OCI-LY3 (cell line): ENCODE data around the gene EFNA2.

Experiments
- H2AFZ ChIP-seq: fragments of 200-600, 300-600 bp; shearing (Covaris generic); 2 replicates; pipeline ENCODE4 v1.6.0; 2014; ENCODE audit warnings: antibody characterized with exemption, low read depth, low read length
- H3K27ac ChIP-seq: fragments of 200-600, 300-600 bp; sonication (generic); 2 replicates; pipeline ENCODE4 v1.5.1; 2014; ENCODE audit warnings: mild to moderate bottlenecking, low read length, moderate library complexity, mixed read lengths
- H3K27me3 ChIP-seq: fragments of 200-600, 300-600 bp; sonication (generic); 2 replicates; pipeline ENCODE4 v1.6.1; 2014; ENCODE audit warnings: low read depth, low read length, mixed read lengths
- H3K36me3 ChIP-seq: fragments of 200-600, 300-600 bp; sonication (generic); replicated peaks from 2 replicates; pipeline ENCODE3; 2014; ENCODE audit warnings: low read depth, low read length, mixed read lengths
- H3K4me1 ChIP-seq: fragments of 300-600, 200-600 bp; sonication (generic); 2 replicates; pipeline ENCODE4 v1.6.1; 2014; ENCODE audit warnings: low read length, mixed read lengths
- H3K4me2 ChIP-seq: fragments of 200-600, 300-600 bp; sonication (generic); 2 replicates; pipeline ENCODE4 v1.6.1; 2014; ENCODE audit warnings: low read length, mixed read lengths
- H3K4me3 ChIP-seq: fragments of 300-600, 200-600 bp; sonication (generic); 2 replicates; pipeline ENCODE4 v1.5.1; 2014; ENCODE audit warnings: antibody characterized with exemption, mild to moderate bottlenecking, low read length, moderate library complexity
- H3K79me2 ChIP-seq: fragments of 300-600, 200-600 bp; shearing (Covaris generic); 2 replicates; pipeline ENCODE4 v1.6.1; 2014; ENCODE audit warnings: mild to moderate bottlenecking, low read length, mixed read lengths
- H3K9ac ChIP-seq: fragments of 300-600, 200-600 bp; shearing (Covaris generic); 2 replicates; pipeline ENCODE4 v1.6.0; 2014; ENCODE audit warnings: mild to moderate bottlenecking, low read length, moderate library complexity
- H3K9me3 ChIP-seq: fragments of 200-600, 300-600 bp; shearing (Covaris generic); 2 replicates; pipeline ENCODE4 v1.6.1; 2014; ENCODE audit warnings: low read length, mixed read lengths; ENCODE audit not compliant: insufficient read depth
- H4K20me1 ChIP-seq: fragments of 200-600, 300-600 bp; sonication (generic); 2 replicates; pipeline ENCODE4 v1.6.1; 2016; ENCODE audit warnings: low read length, mixed read lengths; ENCODE audit not compliant: insufficient read depth
- EZH2phosphoT487 ChIP-seq: fragments of 200-600 bp; shearing (Covaris generic); IDR thresholded peaks from 2 replicates; pipeline ENCODE4 v1.6.1; 2018; ENCODE audit warnings: antibody characterized with exemption, mixed run types, low read depth
- TF ChIP-seq, protein P1 (sequence below): fragments of 200-600, 300-600 bp; sonication (generic); IDR thresholded peaks from 2 replicates; pipeline ENCODE4 v1.5.1; 2014; ENCODE audit warnings: antibody characterized with exemption, low read length, low read depth

Gene EFNA2

DNA sequence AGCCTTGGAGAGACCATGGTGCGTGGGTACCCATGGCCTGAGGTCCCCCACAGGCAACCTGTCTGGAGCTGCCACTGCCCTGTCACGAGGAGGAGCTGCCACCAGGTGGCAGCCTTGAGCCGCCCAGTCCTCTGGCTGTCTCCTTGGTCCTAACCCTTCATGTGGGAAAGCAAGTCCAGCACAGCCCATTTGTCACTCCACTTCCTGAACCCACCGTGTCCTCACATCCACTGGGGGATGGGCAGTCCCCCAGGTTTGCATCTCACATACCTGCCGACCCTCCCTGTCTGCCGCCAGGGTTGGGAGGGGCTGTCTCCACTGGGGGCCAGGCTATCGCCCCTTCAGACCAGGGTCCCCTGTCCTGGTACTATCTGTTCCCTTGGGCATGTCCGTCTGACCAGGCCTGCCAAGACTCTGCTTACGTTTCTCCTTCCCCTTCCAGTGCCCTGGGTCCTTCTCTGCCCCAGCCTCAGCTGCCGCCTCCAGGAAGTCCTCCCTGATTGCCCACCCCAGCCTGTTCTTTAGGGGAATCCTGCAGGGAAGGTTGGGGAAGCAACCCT lies 5.8 kb upstream of the EFNA2 start:
- TF ChIP-seq, protein P1, sequence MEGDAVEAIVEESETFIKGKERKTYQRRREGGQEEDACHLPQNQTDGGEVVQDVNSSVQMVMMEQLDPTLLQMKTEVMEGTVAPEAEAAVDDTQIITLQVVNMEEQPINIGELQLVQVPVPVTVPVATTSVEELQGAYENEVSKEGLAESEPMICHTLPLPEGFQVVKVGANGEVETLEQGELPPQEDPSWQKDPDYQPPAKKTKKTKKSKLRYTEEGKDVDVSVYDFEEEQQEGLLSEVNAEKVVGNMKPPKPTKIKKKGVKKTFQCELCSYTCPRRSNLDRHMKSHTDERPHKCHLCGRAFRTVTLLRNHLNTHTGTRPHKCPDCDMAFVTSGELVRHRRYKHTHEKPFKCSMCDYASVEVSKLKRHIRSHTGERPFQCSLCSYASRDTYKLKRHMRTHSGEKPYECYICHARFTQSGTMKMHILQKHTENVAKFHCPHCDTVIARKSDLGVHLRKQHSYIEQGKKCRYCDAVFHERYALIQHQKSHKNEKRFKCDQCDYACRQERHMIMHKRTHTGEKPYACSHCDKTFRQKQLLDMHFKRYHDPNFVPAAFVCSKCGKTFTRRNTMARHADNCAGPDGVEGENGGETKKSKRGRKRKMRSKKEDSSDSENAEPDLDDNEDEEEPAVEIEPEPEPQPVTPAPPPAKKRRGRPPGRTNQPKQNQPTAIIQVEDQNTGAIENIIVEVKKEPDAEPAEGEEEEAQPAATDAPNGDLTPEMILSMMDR, result peak; percentile 98
- TF ChIP-seq EZH2phosphoT487, result no peak
- Histone ChIP-seq H3K4me2 (no peak overlapping the region), H3K27ac (no peak overlapping the region), H3K27me3 (peaks cover 9% of the 10 kb centered on the region; the same call in 1 of the 2 replicates), H3K4me1 (peaks cover 12% of the 10 kb centered on the region), H2AFZ (no peak overlapping the region), H3K9ac (no peak overlapping the region), H3K4me3 (no peak overlapping the region), H3K79me2 (peaks cover 16% of the 10 kb centered on the region), H3K9me3 (no peaks in the 10 kb centered on the region), H4K20me1 (peaks cover 5% of the 10 kb centered on the region; the same call in 1 of the 2 replicates), H3K36me3 (peaks cover 15% of the 10 kb centered on the region)

DNA sequence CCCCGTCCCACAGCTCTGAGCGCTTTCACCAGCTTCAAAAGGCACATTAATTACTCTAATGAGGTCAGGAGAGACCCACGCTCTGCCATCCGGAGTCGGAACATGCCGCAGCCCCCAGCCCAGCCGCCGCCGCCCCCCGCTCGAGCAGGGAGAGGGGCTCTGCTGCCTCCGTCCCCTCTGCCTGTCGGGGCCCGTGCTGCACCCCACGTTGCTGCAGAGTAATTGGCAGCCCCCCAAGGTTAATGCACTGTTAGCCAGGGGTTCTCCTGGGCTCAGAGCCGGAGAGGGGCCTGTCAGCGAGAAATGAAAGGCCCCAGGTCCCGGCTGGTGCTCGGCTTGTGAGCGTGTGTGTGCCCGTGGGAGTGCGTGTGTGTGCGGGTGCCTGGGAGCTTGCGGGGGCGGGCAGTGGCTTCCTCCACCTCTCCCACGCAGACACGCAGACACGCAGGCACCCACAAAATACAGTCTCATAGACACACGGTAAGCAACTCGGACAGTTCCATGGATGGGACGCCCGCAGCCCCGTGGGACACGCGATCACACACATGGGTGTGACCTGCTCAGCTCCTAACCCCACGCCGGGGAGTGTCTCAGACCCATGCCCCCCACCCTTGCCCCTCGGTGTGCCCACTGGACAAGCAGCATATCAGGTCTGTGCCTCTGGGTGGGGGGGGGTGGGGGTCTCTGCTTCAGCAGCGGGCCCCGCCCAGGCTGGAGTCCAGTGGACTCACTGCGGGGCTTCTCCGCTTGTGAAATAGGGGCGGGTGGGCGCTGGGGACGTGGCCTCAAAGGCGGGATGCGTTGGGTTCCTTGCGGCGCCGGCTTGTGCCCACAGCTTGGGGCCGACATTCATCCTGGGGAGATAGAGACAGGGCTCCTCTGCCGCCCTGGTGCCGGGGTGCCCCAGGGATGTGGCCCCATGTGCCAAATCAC lies 4.8 kb upstream of the EFNA2 start:
- H3K9ac ChIP-seq, result no peak overlapping the region
- H4K20me1 ChIP-seq, result peaks cover 5% of the 10 kb centered on the region; the same call in 1 of the 2 replicates
- TF ChIP-seq, protein P1, result no peak
- no peak for TF ChIP-seq EZH2phosphoT487
- no peak overlapping the region for H3K4me3 ChIP-seq
- peaks cover 9% of the 10 kb centered on the region; the same call in 1 of the 2 replicates for H3K27me3 ChIP-seq
- H3K9me3 ChIP-seq, result no peaks in the 10 kb centered on the region
- no peak overlapping the region for H3K4me2 ChIP-seq
- H3K27ac ChIP-seq, result no peak overlapping the region
- peaks cover 12% of the 10 kb centered on the region for H3K36me3 ChIP-seq
- peaks cover 13% of the 10 kb centered on the region for H3K79me2 ChIP-seq
- peaks cover 9% of the 10 kb centered on the region for H3K4me1 ChIP-seq
- no peak overlapping the region for H2AFZ ChIP-seq

DNA sequence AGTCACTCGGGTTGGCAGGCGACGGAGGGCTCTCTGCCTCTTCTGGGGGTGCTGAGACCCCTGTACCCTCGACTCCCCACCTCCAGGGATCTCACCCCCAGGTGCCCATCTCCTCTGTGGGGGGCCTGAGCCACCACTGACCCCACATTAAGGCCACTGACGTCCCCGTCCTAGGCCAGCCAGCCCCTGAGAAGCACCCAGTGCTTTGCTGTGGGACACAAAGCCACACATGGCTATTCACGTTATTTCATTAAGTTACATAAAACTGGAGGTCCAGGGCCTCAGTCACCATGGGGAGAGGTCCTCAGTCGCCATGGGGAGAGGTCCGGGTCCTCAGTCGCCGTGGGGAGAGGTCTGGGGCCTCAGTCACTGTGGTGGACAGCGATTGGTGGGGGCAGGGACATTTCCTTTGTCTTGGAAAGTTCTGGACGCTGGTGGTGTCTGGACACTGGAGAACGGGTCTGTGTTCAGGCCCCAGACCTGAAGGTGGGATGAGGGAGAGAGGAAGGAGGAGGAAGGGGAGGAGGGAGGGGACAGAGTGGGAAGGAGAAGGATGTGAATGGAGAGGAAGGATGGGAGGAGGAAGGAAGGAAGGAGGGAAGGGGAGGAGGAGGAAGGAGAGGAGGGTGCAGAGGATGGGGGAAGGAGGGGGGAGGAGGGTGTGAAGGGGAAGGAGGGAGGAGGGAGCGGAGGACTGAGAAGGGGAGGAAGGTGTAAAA lies 3.9 kb upstream of the EFNA2 start:
- Histone ChIP-seq H3K4me1 (peaks cover 3% of the 10 kb centered on the region), H3K9me3 (no peaks in the 10 kb centered on the region), H4K20me1 (peaks cover 5% of the 10 kb centered on the region; the same call in 1 of the 2 replicates), H3K9ac (no peak overlapping the region), H3K27me3 (peaks cover 9% of the 10 kb centered on the region; the same call in 1 of the 2 replicates), H3K79me2 (peaks cover 5% of the 10 kb centered on the region), H3K4me3 (no peak overlapping the region), H3K27ac (no peak overlapping the region), H2AFZ (no peak overlapping the region), H3K4me2 (no peak overlapping the region), H3K36me3 (peaks cover 12% of the 10 kb centered on the region)
- TF ChIP-seq, protein P1, result no peak
- no peak for TF ChIP-seq EZH2phosphoT487
